A673 (cell line): ENCODE measurements around the gene DYRK3. TPM values are rescaled to one million over a fixed set of nuclear protein-coding genes. Genes with fewer than 3 reads are reported as not detected.

Source experiments
- BruUV-seq: library from RNA; stranded (reverse); fragments of 400-500 nt; replicated peaks from 2 replicates; lab custom pipeline; 2021; lab: Mats Ljungman, UMichigan
- CTCF ChIA-PET: fragments of 300-600 bp; sonication (Branson Sonifier 250); formaldehyde crosslinking; loops from one replicate; lab custom pipeline; 2022; ENCODE audit warnings: antibody characterized with exemption; lab: Charles Lee
- POLR2A ChIA-PET: fragments of 300-600 bp; sonication (Branson Sonifier 250); formaldehyde crosslinking; loops from one replicate; lab custom pipeline; 2022; ENCODE audit warnings: antibody characterized with exemption; ENCODE audit not compliant: low non-redundant PET; lab: Charles Lee
- DNase-seq: peaks from one replicate; pipeline ENCODE4 v3.0.0-alpha.2; 2015; ENCODE audit warnings: low spot score
- H3K27ac ChIP-seq: fragments of 200-600 bp; sonication (generic); 2 replicates; pipeline ENCODE4 v1.5.1; 2016; ENCODE audit warnings: mixed run types, low read depth, mild to moderate bottlenecking, mixed read lengths, antibody characterized with exemption, low read length; ENCODE audit not compliant: poor library complexity, severe bottlenecking
- H3K27me3 ChIP-seq: fragments of 200-600 bp; sonication (generic); replicated peaks from 2 replicates; pipeline ENCODE4 v1.6.1; 2017; ENCODE audit warnings: mixed run types, low read depth, mild to moderate bottlenecking, mixed read lengths, antibody characterized with exemption, low read length; ENCODE audit not compliant: insufficient read depth, poor library complexity
- H3K36me3 ChIP-seq: fragments of 200-600 bp; sonication (generic); 2 replicates; pipeline ENCODE4 v1.6.1; 2016; ENCODE audit warnings: mixed run types, mild to moderate bottlenecking, mixed read lengths, antibody characterized with exemption, low read length; ENCODE audit not compliant: insufficient read depth, poor library complexity, severe bottlenecking
- H3K4me1 ChIP-seq: fragments of 200-600 bp; sonication (generic); 2 replicates; pipeline ENCODE4 v1.6.1; 2017; ENCODE audit warnings: mixed run types, mild to moderate bottlenecking, mixed read lengths, antibody characterized with exemption, low read length; ENCODE audit not compliant: insufficient read depth, poor library complexity, severe bottlenecking
- H3K4me3 ChIP-seq: fragments of 200-600 bp; sonication (generic); 2 replicates; pipeline ENCODE4 v1.5.1; 2016; ENCODE audit warnings: low read depth, mixed run types, mild to moderate bottlenecking, mixed read lengths, low read length; ENCODE audit not compliant: poor library complexity, severe bottlenecking
- H3K9me3 ChIP-seq: fragments of 200-600 bp; sonication (generic); 2 replicates; pipeline ENCODE4 v1.6.1; 2016; ENCODE audit warnings: mixed run types, low read depth, mild to moderate bottlenecking, mixed read lengths, antibody characterized with exemption, low read length; ENCODE audit not compliant: poor library complexity, severe bottlenecking
- EZH2 ChIP-seq: fragments of 200-600 bp; sonication (generic); IDR thresholded peaks from 2 replicates; pipeline ENCODE4 v1.6.1; 2017; ENCODE audit warnings: borderline replicate concordance, low read depth, mild to moderate bottlenecking, mixed read lengths, antibody characterized with exemption, low read length; ENCODE audit not compliant: poor library complexity, severe bottlenecking
- intact Hi-C: fragments of 100-400 bp; cut with micrococcal nuclease; formaldehyde crosslinking; loops from one replicate; pipeline ENCODE4 v1.10.0; 2022; ENCODE audit not compliant: unreplicated experiment
- total RNA-seq: library from RNA; stranded (reverse); gene quantifications from 2 replicates; pipeline ENCODE4 v1.2.3, GENCODE V29; 2021
- TF ChIP-seq, protein P1 (sequence below): fragments of 300-800, 200-600 bp; sonication (generic); conservative IDR thresholded peaks from 2 replicates; pipeline ENCODE4 v1.5.1; 2017; ENCODE audit warnings: low read depth, mild to moderate bottlenecking, antibody characterized with exemption, low read length, moderate library complexity, mixed read lengths

DYRK3 gene
- total RNA-seq, 1 experiment from 2014 or later, result 24.0 TPM

DNA sequence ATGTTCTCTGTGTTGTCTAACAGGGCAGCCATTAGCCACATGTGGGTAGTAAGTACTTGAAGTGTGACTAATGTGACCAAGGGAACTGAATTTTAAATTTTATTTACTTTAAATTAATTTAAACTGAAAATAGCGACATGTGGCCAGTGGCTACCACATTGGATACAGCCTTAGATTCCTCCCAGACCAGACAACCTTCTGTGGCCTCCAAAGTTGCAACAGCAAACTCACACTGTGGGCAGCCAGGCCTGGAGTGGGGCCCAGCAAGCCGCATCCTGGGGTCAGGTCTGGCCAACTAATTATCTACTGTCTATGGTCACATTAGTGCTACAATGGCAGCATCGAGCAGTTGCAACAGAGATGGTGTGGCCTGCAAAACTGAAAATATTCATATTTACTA is 34.8 kb upstream of the DYRK3 start:
- BruUV-seq, result no TSS peak
- no peaks in the 10 kb centered on the region for H3K9me3 ChIP-seq
- H3K4me3 ChIP-seq, result no peak overlapping the region
- no peaks in the 10 kb centered on the region for H3K4me1 ChIP-seq
- DNase-seq, result no peak
- H3K36me3 ChIP-seq, result peaks cover 44% of the 10 kb centered on the region
- POLR2A ChIA-PET, result no interaction called here
- no peaks in the 10 kb centered on the region for H3K27me3 ChIP-seq
- intact Hi-C loops, result no loop called here
- H3K27ac ChIP-seq, result no peak overlapping the region
- CTCF ChIA-PET, result no interaction called here
- TF ChIP-seq, protein P1, sequence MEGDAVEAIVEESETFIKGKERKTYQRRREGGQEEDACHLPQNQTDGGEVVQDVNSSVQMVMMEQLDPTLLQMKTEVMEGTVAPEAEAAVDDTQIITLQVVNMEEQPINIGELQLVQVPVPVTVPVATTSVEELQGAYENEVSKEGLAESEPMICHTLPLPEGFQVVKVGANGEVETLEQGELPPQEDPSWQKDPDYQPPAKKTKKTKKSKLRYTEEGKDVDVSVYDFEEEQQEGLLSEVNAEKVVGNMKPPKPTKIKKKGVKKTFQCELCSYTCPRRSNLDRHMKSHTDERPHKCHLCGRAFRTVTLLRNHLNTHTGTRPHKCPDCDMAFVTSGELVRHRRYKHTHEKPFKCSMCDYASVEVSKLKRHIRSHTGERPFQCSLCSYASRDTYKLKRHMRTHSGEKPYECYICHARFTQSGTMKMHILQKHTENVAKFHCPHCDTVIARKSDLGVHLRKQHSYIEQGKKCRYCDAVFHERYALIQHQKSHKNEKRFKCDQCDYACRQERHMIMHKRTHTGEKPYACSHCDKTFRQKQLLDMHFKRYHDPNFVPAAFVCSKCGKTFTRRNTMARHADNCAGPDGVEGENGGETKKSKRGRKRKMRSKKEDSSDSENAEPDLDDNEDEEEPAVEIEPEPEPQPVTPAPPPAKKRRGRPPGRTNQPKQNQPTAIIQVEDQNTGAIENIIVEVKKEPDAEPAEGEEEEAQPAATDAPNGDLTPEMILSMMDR, result no peak
- no peak for TF ChIP-seq EZH2

DNA sequence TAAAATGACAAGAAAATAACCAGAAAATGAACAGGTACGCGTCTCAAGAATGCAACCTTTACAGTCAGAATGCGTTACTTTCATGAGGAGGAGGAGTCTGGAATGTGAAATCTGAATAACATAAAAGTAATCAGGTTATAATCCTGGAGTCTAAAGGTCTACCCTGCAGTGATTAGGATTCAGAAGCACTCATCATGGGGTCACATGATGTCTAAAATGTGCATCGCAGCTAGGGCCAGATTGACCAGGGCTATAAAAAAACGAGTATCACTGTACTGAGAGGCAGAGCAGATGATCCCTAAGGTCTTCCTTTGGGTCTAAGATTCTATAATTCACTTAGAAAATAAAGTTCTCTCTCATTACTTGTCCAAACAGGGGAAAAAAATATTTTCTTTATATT is 30.5 kb upstream of the DYRK3 start:
- ChIA-PET CTCF (no interaction called here), POLR2A (no interaction called here)
- no peak for TF ChIP-seq EZH2
- TF ChIP-seq, protein P1, result no peak
- Histone ChIP-seq H3K4me1 (no peaks in the 10 kb centered on the region), H3K36me3 (peaks cover 35% of the 10 kb centered on the region), H3K9me3 (no peaks in the 10 kb centered on the region), H3K4me3 (no peak overlapping the region), H3K27me3 (no peaks in the 10 kb centered on the region), H3K27ac (no peak overlapping the region)
- no TSS peak for BruUV-seq
- intact Hi-C loops, result no loop called here
- no peak for DNase-seq

DNA sequence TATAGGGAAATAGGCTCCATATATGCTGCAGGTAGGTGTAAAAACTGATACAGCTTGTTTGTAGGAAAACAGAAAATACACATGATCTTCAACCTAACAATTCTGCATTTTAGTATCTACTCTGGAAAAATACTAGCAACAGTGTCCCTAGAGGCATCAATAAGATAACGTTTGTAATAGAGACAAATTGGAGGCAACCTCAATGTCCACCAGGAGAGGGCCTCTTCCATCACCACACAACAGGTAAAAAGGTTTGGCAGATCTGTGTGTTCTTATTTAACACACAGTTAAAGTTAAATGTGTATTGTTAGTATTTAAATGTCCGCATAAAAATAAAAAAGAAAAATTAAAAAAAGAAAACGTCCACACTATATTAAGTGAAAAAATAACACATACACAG is 28.5 kb upstream of the DYRK3 start:
- H3K4me3 ChIP-seq, result no peak overlapping the region
- TF ChIP-seq, protein P1, result peak; percentile 53
- no peak for TF ChIP-seq EZH2
- H3K4me1 ChIP-seq, result peaks cover 6% of the 10 kb centered on the region
- no peaks in the 10 kb centered on the region for H3K27me3 ChIP-seq
- POLR2A ChIA-PET, result no interaction called here
- H3K36me3 ChIP-seq, result peaks cover 28% of the 10 kb centered on the region
- DNase-seq, result peak; percentile 52
- CTCF ChIA-PET, result no interaction called here
- no peaks in the 10 kb centered on the region for H3K9me3 ChIP-seq
- no TSS peak for BruUV-seq
- no peak overlapping the region for H3K27ac ChIP-seq
- intact Hi-C loops, result no loop called here
